HepG2 (cell line): Measurements from ENCODE around the gene CBX2. TPM values are rescaled to one million over a fixed set of nuclear protein-coding genes. Genes with fewer than 3 reads are reported as not detected.

Experiments used
- ATAC-seq: fragments of 200-7000 bp; cut with Tn5 transposase; 3 replicates; pipeline ENCODE4 v1.9.1; 2020; ENCODE audit warnings: mild to moderate bottlenecking, moderate library complexity
- Bru-seq: library from RNA; stranded (reverse); fragments of 400-500 nt; gene quantifications from one replicate; lab custom pipeline; 2021; lab: Mats Ljungman, UMichigan
- BruChase-seq, 2 experiments: library from RNA; stranded (reverse); fragments of 400-500 nt; gene quantifications; one replicate each; lab custom pipeline; 2021; lab: Mats Ljungman, UMichigan
- BruUV-seq: library from RNA; stranded (reverse); fragments of 400-500 nt; replicated peaks from 2 replicates; lab custom pipeline; 2021; lab: Mats Ljungman, UMichigan
- CTCF ChIA-PET: fragments of 300-600 bp; formaldehyde crosslinking; extraction: SDS; loops from one replicate; lab custom pipeline; 2021; ENCODE audit warnings: low total read pairs, inconsistent platforms, low intra/inter-chr PET ratio; lab: Yijun Ruan, JAX
- POLR2A ChIA-PET: fragments of 350-600 bp; sonication (Branson Sonifier 250); formaldehyde crosslinking; loops from one replicate; lab custom pipeline; 2020; ENCODE audit warnings: antibody characterized with exemption, inconsistent platforms; lab: Yijun Ruan, JAX
- DNase-seq: peaks from one replicate; pipeline ENCODE4 v3.0.0-alpha.2; 2015; ENCODE audit warnings: low spot score
- FAIRE-seq: peaks from 3 replicates; lab custom pipeline; 2011; peaks lifted over from hg19 to GRCh38; lab: Jason Lieb, UNC
- H2AFZ ChIP-seq: one replicate; pipeline ENCODE4 v1.6.1; 2011; ENCODE audit warnings: low read length, inconsistent platforms
- H3K27ac ChIP-seq: fragments of 300-600 bp; 3 replicates; pipeline ENCODE4 v1.8.0; 2011; ENCODE audit warnings: mixed run types, mild to moderate bottlenecking, mixed read lengths, low read length, inconsistent platforms; ENCODE audit not compliant: insufficient read depth; ENCODE audit errors: extremely low read length
- H3K27me3 ChIP-seq, 2 experiments: fragments of 200-600 bp in 1 of 2; 2 replicates in 1 of 2; 3 replicates in 1 of 2; pipeline versions ENCODE4 v1.6.0 to v1.8.0; 2011; ENCODE audit warnings: low read length in 2 of 2, mild to moderate bottlenecking in 2 of 2, moderate library complexity in 2 of 2, inconsistent platforms in 1 of 2; ENCODE audit not compliant: insufficient read depth in 2 of 2, control insufficient read depth in 1 of 2
- H3K36me3 ChIP-seq, 2 experiments: fragments of 200-600 bp in 1 of 2; replicated peaks in 1 of 2; 2 replicates in 1 of 2; 3 replicates in 1 of 2; pipeline versions ENCODE4 v1.5.1 to v1.8.0; 2011; ENCODE audit warnings: low read length in 2 of 2, inconsistent platforms in 1 of 2; ENCODE audit not compliant: insufficient read depth in 2 of 2, control insufficient read depth in 1 of 2
- H3K4me1 ChIP-seq: 2 replicates; pipeline ENCODE4 v1.5.1; 2012; ENCODE audit warnings: low read length, inconsistent platforms; ENCODE audit not compliant: insufficient read depth
- H3K4me2 ChIP-seq: 2 replicates; pipeline ENCODE4 v1.6.0; 2011; ENCODE audit warnings: low read depth, low read length, inconsistent platforms
- H3K4me3 ChIP-seq, 3 experiments: fragments of 200-600 bp in 1 of 3; sonication (generic), shearing (Covaris generic) in 1 of 3; replicated peaks in 1 of 3; 2 replicates each; pipeline ENCODE4 v1.5.1; 2011 to 2016; ENCODE audit warnings: low read length in 3 of 3, inconsistent platforms in 2 of 3, low read depth in 2 of 3, mild to moderate bottlenecking in 2 of 3, control low read depth in 1 of 3, mixed read lengths in 1 of 3; ENCODE audit not compliant: insufficient read depth in 1 of 3
- H3K79me2 ChIP-seq: one replicate; pipeline ENCODE4 v1.6.1; 2011; ENCODE audit warnings: low read length, inconsistent platforms; ENCODE audit not compliant: insufficient read depth
- H3K9ac ChIP-seq: 2 replicates; pipeline ENCODE4 v1.6.0; 2011; ENCODE audit warnings: mild to moderate bottlenecking, low read depth, low read length, inconsistent platforms; ENCODE audit not compliant: insufficient read depth
- H3K9me3 ChIP-seq: 2 replicates; pipeline ENCODE4 v1.5.1; 2012; ENCODE audit warnings: mild to moderate bottlenecking, low read length
- H4K20me1 ChIP-seq: 2 replicates; pipeline ENCODE4 v1.6.0; 2011; ENCODE audit warnings: inconsistent platforms, mild to moderate bottlenecking, low read length, moderate library complexity; ENCODE audit not compliant: insufficient read depth
- ARNT2 ChIP-seq: sonication (generic); formaldehyde crosslinking; IDR thresholded peaks from 2 replicates; pipeline ENCODE4 v1.8.0; 2022; ENCODE audit warnings: mild to moderate bottlenecking, low read depth, missing genetic modification reagents, moderate library complexity
- HDAC1 ChIP-seq: sonication (generic); formaldehyde crosslinking; IDR thresholded peaks from 2 replicates; pipeline ENCODE4 v1.5.1; 2020; ENCODE audit warnings: mild to moderate bottlenecking, missing genetic modification reagents
- MAF1 ChIP-seq: sonication (generic); formaldehyde crosslinking; IDR thresholded peaks from 2 replicates; pipeline ENCODE4 v1.5.0; 2020; ENCODE audit warnings: missing genetic modification reagents, borderline replicate concordance
- MXI1 ChIP-seq: IDR thresholded peaks from 3 replicates; pipeline ENCODE4 v1.6.1; 2012; ENCODE audit warnings: low read depth, low read length, inconsistent platforms, borderline replicate concordance
- NFYC ChIP-seq: IDR thresholded peaks from 2 replicates; pipeline ENCODE4 v1.6.1; 2016; ENCODE audit warnings: missing genetic modification reagents, missing compliant biosample characterization
- POLR2A ChIP-seq, 2 experiments: IDR thresholded peaks; 2 replicates each; pipeline ENCODE4 v1.6.1; 2011; ENCODE audit warnings: low read depth in 2 of 2, low read length in 2 of 2, mild to moderate bottlenecking in 1 of 2, moderate library complexity in 1 of 2; ENCODE audit not compliant: insufficient read depth in 1 of 2
- ZNF256 ChIP-seq: sonication (generic); formaldehyde crosslinking; conservative IDR thresholded peaks from 2 replicates; pipeline ENCODE4 v1.4.0; 2020; ENCODE audit warnings: missing genetic modification reagents
- ZNF263 ChIP-seq: sonication (generic); formaldehyde crosslinking; IDR thresholded peaks from 2 replicates; pipeline ENCODE4 v1.4.0; 2020; ENCODE audit warnings: missing genetic modification reagents
- ZNF674 ChIP-seq: sonication (generic); formaldehyde crosslinking; IDR thresholded peaks from 2 replicates; pipeline ENCODE4 v1.5.0; 2020; ENCODE audit warnings: low read depth, mild to moderate bottlenecking, missing genetic modification reagents
- ZNF777 ChIP-seq: sonication (generic); formaldehyde crosslinking; IDR thresholded peaks from 2 replicates; pipeline ENCODE4 v1.4.0; 2020; ENCODE audit warnings: missing genetic modification reagents
- WGBS: methylation state at CpG from one replicate; pipeline ENCODE4 v1.1.6; 2017; ENCODE audit warnings: low lambda C conversion rate; 5-methylcytosine and 5-hydroxymethylcytosine counted together
- in situ Hi-C: cut with HindIII; loops from 2 replicates; pipeline ENCODE4 v1.10.0; 2017; ENCODE audit warnings: low pct_unique_long_range_greater_than_20kb; ENCODE audit not compliant: extremely low pct_ligation_motif_present
- intact Hi-C: fragments of 100-400 bp; cut with micrococcal nuclease; formaldehyde crosslinking; loops from one replicate; pipeline ENCODE4 v1.10.0; 2022; ENCODE audit not compliant: unreplicated experiment
- long read RNA-seq, 2 experiments: library from RNA in 1 of 2; library from polyadenylated mRNA in 1 of 2; stranded (forward) in 1 of 2; unstranded in 1 of 2; transcript quantifications; one replicate each; pipeline ENCODE4 v2.0.0, GENCODE V29; 2019 to 2022
- polyA minus RNA-seq, 3 experiments: library from RNA; depleted of rRNA, polyadenylated mRNA; stranded (reverse); fragments of >200 nt; gene quantifications; 2 replicates each; pipeline ENCODE4 v1.2.3, GENCODE V29; 2011; ENCODE audit warnings: low replicate concordance in 1 of 3
- polyA plus RNA-seq, 8 experiments: library from polyadenylated mRNA; depleted of rRNA in 3 of 8; stranded (reverse) in 7 of 8; unstranded in 1 of 8; fragments of >200 nt; fragmentation: Illumina TruSeq in 4 of 8; extraction: Trizol in 4 of 8; gene quantifications; 2 replicates each; pipeline versions ENCODE4 v1.2.1 to v1.2.3, GENCODE V29; 2011 to 2016; ENCODE audit warnings: low read depth in 4 of 8, missing spikeins in 1 of 8, mixed read lengths in 1 of 8; ENCODE audit not compliant: insufficient read depth in 1 of 8
- total RNA-seq, 5 experiments: library from RNA; depleted of rRNA; stranded (reverse); fragments of >200 nt; fragmentation: Illumina TruSeq; extraction: Trizol; gene quantifications; 2 replicates each; pipeline ENCODE4 v1.2.3, GENCODE V29; 2016; ENCODE audit warnings: low read depth in 1 of 5
- TF ChIP-seq, protein P1 (sequence below): IDR thresholded peaks from 2 replicates; pipeline ENCODE4 v1.6.1; 2016; ENCODE audit warnings: mild to moderate bottlenecking, missing biosample characterization, missing genetic modification reagents
- TF ChIP-seq, protein P2 (sequence below): sonication (generic); formaldehyde crosslinking; IDR thresholded peaks from 2 replicates; pipeline ENCODE4 v1.4.0; 2020; ENCODE audit warnings: missing genetic modification reagents
- TF ChIP-seq, protein P3 (sequence below): sonication (generic); formaldehyde crosslinking; IDR thresholded peaks from 2 replicates; pipeline ENCODE4 v1.8.0; 2022; ENCODE audit warnings: mild to moderate bottlenecking, missing genetic modification reagents; ENCODE audit not compliant: insufficient replicate concordance
- TF ChIP-seq, protein P4 (sequence below): sonication (generic); formaldehyde crosslinking; IDR thresholded peaks from 2 replicates; pipeline ENCODE4 v1.8.1; 2023; ENCODE audit warnings: missing genetic modification reagents, mild to moderate bottlenecking, borderline replicate concordance

Gene CBX2
- 13.0 and 14.5 TPM in 2 replicates for total RNA-seq (2016; rRNA removed; fragmentation: Illumina TruSeq; extraction: Trizol)
- total RNA-seq (2016; cell fraction: cytosol; rRNA removed; fragmentation: Illumina TruSeq; extraction: Trizol; ENCODE audit: low read depth), result 6.8 and 7.5 TPM in 2 replicates
- total RNA-seq (2016; cell fraction: insoluble cytoplasmic fraction; rRNA removed; fragmentation: Illumina TruSeq; extraction: Trizol), result 11.8 and 15.7 TPM in 2 replicates
- total RNA-seq (2016; cell fraction: membrane; rRNA removed; fragmentation: Illumina TruSeq; extraction: Trizol), result 9.1 and 10.9 TPM in 2 replicates
- 11.8 and 14.3 TPM in 2 replicates for total RNA-seq (2016; cell fraction: nucleus; rRNA removed; fragmentation: Illumina TruSeq; extraction: Trizol)
- 31.1 and 40.2 TPM in 2 replicates for polyA plus RNA-seq (2011; rRNA removed)
- polyA plus RNA-seq (2011; cell fraction: cytosol; rRNA removed), result 25.9 and 34.2 TPM in 2 replicates
- 90.7 and 95.7 TPM in 2 replicates for polyA plus RNA-seq (2011; cell fraction: nucleus; rRNA removed)
- polyA plus RNA-seq (2012), result 41.2 and 46.2 TPM in 2 replicates
- 4.2 and 5.6 TPM in 2 replicates for polyA plus RNA-seq (2016; cell fraction: cytosol; fragmentation: Illumina TruSeq; extraction: Trizol; ENCODE audit: low read depth)
- polyA plus RNA-seq (2016; cell fraction: insoluble cytoplasmic fraction; fragmentation: Illumina TruSeq; extraction: Trizol; ENCODE audit: low read depth), result 9.1 and 12.0 TPM in 2 replicates
- 3.9 and 6.0 TPM in 2 replicates for polyA plus RNA-seq (2016; cell fraction: membrane; fragmentation: Illumina TruSeq; extraction: Trizol; ENCODE audit: low read depth)
- polyA plus RNA-seq (2016; cell fraction: nucleus; fragmentation: Illumina TruSeq; extraction: Trizol; ENCODE audit: insufficient read depth, low read depth), result 18.6 and 21.1 TPM in 2 replicates
- 42.9 and 69.2 TPM in 2 replicates for polyA minus RNA-seq (2011; rRNA and poly(A)+ RNA removed; ENCODE audit: low replicate concordance)
- polyA minus RNA-seq (2011; cell fraction: cytosol; rRNA and poly(A)+ RNA removed), result 31.2 and 31.6 TPM in 2 replicates
- polyA minus RNA-seq (2011; cell fraction: nucleus; rRNA and poly(A)+ RNA removed), result 17.8 and 22.4 TPM in 2 replicates
- Bru-seq, nascent RNA, result percentile 54 among the genes with signal in this experiment
- BruChase-seq, experiment 1, labeled RNA remaining after a 6-hour chase, result percentile 58 among the genes with signal in this experiment
- BruChase-seq, experiment 2, labeled RNA remaining after a 2-hour chase, result percentile 61 among the genes with signal in this experiment
- long read RNA-seq, experiment 1, full-length matches to known transcripts, result 2 of 12 reads
- long read RNA-seq, experiment 1, partial matches to known transcripts, result 1 of 12 reads
- long read RNA-seq, experiment 1, other reads (novel, unspliced or antisense), result 9 of 12 reads
- long read RNA-seq, experiment 2, full-length matches to known transcripts, result 12 of 47 reads
- long read RNA-seq, experiment 2, partial matches to known transcripts, result 2 of 47 reads
- long read RNA-seq, experiment 2, other reads (novel, unspliced or antisense), result 33 of 47 reads

DNA sequence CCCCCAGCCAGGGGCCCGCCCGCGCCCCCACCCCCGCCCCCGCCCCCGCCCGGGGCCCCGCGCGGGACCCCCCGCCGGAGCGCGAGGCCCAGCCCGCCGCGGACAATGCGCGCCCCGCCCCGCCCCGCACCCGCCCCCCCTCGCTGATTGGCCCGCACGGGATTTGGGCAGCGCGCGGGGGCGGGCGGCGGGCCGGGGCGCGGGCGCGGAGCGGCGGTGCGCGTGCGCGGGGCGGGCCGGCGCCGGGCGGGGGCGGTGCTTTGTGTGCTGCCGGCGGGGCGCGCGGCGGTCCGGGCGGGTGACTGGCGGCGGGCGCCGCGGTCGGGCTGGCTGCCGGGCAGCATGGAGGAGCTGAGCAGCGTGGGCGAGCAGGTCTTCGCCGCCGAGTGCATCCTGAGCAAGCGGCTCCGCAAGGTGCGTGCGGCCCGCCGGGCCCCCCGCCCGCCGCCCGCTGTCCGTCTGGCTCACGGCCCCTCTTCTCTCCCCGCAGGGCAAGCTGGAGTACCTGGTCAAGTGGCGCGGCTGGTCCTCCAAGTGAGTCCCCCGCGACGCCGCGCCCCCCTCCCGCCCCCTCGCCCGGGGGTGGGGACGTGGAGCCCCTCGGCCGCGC is at the start of gene CBX2:
Gene CBX2 (plus strand): TSS at position 255 of the 610 bp plus-strand sequence. CDS start 88 bp downstream, at position 343.
- ATAC-seq (peak; percentile 60), FAIRE-seq (no peak), DNase-seq (peak; percentile 43)
- H3K9ac ChIP-seq, result peak within 1 kb of the TSS; percentile 79
- intact Hi-C loops, result loop anchor here (5.0 kb wide), 1 partner anchor 36 kb away; no protein-coding TSS in a partner anchor
- H2AFZ ChIP-seq, result no peak within 1 kb of the TSS
- H3K9me3 ChIP-seq, result no peaks in the 10 kb centered on the region
- 0% methylated on average over 2 of the region's 96 CpGs for WGBS
- H3K36me3 ChIP-seq, result peaks cover 15 to 32% of the 10 kb centered on the region in 2 experiments
- H3K4me2 ChIP-seq, result peak within 1 kb of the TSS; percentile 92
- H3K4me3 ChIP-seq, result peak within 1 kb of the TSS; percentile 76 to 86 (median 84)
- H3K27ac ChIP-seq, result peak within 1 kb of the TSS; percentile 69
- no TSS peak for BruUV-seq
- in situ Hi-C loops, result no loop called here
- ChIA-PET CTCF (no interaction called here), POLR2A (interaction anchor here (0.6 to 1.4 kb wide), 6 partner anchors 9 to 214 kb away, joined by 3 to 10 read pairs (median 4); partner anchors contain the start of gene CBX8)
- peaks cover 0 to 7% of the 10 kb centered on the region in 2 experiments; a peak in 2 of 5 replicates for H3K27me3 ChIP-seq
- H4K20me1 ChIP-seq, result peaks cover 14% of the 10 kb centered on the region; the same call in 1 of the 2 replicates
- peaks cover 78% of the 10 kb centered on the region for H3K4me1 ChIP-seq
- peaks cover 16% of the 10 kb centered on the region for H3K79me2 ChIP-seq
- TF ChIP-seq NFYC, result peak; percentile 21; the same call in 1 of the 2 replicates
- TF ChIP-seq, protein P1, sequence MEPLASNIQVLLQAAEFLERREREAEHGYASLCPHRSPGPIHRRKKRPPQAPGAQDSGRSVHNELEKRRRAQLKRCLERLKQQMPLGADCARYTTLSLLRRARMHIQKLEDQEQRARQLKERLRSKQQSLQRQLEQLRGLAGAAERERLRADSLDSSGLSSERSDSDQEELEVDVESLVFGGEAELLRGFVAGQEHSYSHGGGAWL, result no peak
- TF ChIP-seq ZNF777 (CRISPR knock-in tag), result peak; percentile 80; the same call in 1 of the 2 replicates
- TF ChIP-seq, protein P2, sequence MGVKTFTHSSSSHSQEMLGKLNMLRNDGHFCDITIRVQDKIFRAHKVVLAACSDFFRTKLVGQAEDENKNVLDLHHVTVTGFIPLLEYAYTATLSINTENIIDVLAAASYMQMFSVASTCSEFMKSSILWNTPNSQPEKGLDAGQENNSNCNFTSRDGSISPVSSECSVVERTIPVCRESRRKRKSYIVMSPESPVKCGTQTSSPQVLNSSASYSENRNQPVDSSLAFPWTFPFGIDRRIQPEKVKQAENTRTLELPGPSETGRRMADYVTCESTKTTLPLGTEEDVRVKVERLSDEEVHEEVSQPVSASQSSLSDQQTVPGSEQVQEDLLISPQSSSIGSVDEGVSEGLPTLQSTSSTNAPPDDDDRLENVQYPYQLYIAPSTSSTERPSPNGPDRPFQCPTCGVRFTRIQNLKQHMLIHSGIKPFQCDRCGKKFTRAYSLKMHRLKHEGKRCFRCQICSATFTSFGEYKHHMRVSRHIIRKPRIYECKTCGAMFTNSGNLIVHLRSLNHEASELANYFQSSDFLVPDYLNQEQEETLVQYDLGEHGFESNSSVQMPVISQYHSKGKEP (CRISPR knock-in tag), result no peak
- 0 out of 3 replicates have a peak, but pooled peaks have one; percentile 17 for TF ChIP-seq MXI1
- TF ChIP-seq ZNF263 (CRISPR knock-in tag), result 0 out of 2 replicates have a peak, but pooled peaks have one; percentile 37
- peak; percentile 53 to 84 for TF ChIP-seq POLR2A (IDR thresholded peaks at IDR 0.05; ENCODE audit: insufficient read depth in 1 of 2, low read depth in 2 of 2, low read length in 2 of 2)
- TF ChIP-seq ZNF674, result 0 out of 2 replicates have a peak, but pooled peaks have one; percentile 37
- TF ChIP-seq, protein P3, sequence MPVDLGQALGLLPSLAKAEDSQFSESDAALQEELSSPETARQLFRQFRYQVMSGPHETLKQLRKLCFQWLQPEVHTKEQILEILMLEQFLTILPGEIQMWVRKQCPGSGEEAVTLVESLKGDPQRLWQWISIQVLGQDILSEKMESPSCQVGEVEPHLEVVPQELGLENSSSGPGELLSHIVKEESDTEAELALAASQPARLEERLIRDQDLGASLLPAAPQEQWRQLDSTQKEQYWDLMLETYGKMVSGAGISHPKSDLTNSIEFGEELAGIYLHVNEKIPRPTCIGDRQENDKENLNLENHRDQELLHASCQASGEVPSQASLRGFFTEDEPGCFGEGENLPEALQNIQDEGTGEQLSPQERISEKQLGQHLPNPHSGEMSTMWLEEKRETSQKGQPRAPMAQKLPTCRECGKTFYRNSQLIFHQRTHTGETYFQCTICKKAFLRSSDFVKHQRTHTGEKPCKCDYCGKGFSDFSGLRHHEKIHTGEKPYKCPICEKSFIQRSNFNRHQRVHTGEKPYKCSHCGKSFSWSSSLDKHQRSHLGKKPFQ, result peak; percentile 17
- TF ChIP-seq ARNT2 (CRISPR knock-in tag), result peak; percentile 18; the same call in 1 of the 2 replicates
- peak; percentile 4; the same call in 1 of the 2 replicates for TF ChIP-seq HDAC1 (CRISPR knock-in tag)
- TF ChIP-seq, protein P4, sequence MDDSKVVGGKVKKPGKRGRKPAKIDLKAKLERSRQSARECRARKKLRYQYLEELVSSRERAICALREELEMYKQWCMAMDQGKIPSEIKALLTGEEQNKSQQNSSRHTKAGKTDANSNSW (CRISPR knock-in tag), result 0 out of 2 replicates have a peak, but pooled peaks have one; percentile 44
- no peak for TF ChIP-seq MAF1 (CRISPR knock-in tag)
- TF ChIP-seq ZNF256 (CRISPR knock-in tag), result no peak
